Caco-2 (cell line): ENCODE measurements around the gene TPD52L1. TPM values are rescaled to one million over a fixed set of nuclear protein-coding genes. Genes with fewer than 3 reads are reported as not detected.

Source experiments
- BruUV-seq: library from RNA; stranded (reverse); fragments of 400-500 nt; replicated peaks from 2 replicates; lab custom pipeline; 2021; lab: Mats Ljungman, UMichigan
- CTCF ChIA-PET: fragments of 300-600 bp; sonication (Branson Sonifier 250); formaldehyde crosslinking; loops from one replicate; lab custom pipeline; 2022; ENCODE audit warnings: antibody characterized with exemption; lab: Charles Lee
- POLR2A ChIA-PET: fragments of 300-600 bp; sonication (Branson Sonifier 250); formaldehyde crosslinking; loops from one replicate; lab custom pipeline; 2022; ENCODE audit warnings: antibody characterized with exemption; lab: Charles Lee
- DNase-seq, 2 experiments: peaks; one replicate each; pipeline versions ENCODE4 v3.0.0 to v3.0.0-alpha.2; 2020 to 2022
- H3K27me3 ChIP-seq: replicated peaks from 2 replicates; pipeline ENCODE4 v1.6.0; 2011; ENCODE audit warnings: low read length; ENCODE audit not compliant: control insufficient read depth, insufficient read depth
- H3K36me3 ChIP-seq: 2 replicates; pipeline ENCODE4 v1.5.1; 2011; ENCODE audit warnings: low read length; ENCODE audit not compliant: control insufficient read depth, insufficient read depth
- H3K4me1 ChIP-seq: fragments of 250-450 bp; sonication (Bioruptor Pico); 2 replicates; pipeline ENCODE4 v1.5.1; 2020; ENCODE audit warnings: mild to moderate bottlenecking
- H3K4me3 ChIP-seq: 2 replicates; pipeline ENCODE4 v1.5.1; 2011; ENCODE audit warnings: low read depth, mild to moderate bottlenecking, control low read depth, low read length
- H3K9me3 ChIP-seq: fragments of 250-450 bp; sonication (Bioruptor Pico); 2 replicates; pipeline ENCODE4 v1.5.1; 2020; ENCODE audit warnings: mild to moderate bottlenecking, moderate library complexity
- H3K27ac Mint-ChIP-seq: one replicate; pipeline ENCODE4 v1.8.0; 2022; ENCODE audit warnings: mixed read lengths; ENCODE audit not compliant: unreplicated experiment
- H3K27me3 Mint-ChIP-seq: one replicate; pipeline ENCODE4 v1.8.0; 2022; ENCODE audit warnings: mixed read lengths; ENCODE audit not compliant: insufficient read depth, unreplicated experiment
- H3K36me3 Mint-ChIP-seq: one replicate; pipeline ENCODE4 v1.8.0; 2022; ENCODE audit warnings: mild to moderate bottlenecking, mixed read lengths; ENCODE audit not compliant: insufficient read depth, unreplicated experiment
- H3K4me1 Mint-ChIP-seq: one replicate; pipeline ENCODE4 v1.8.0; 2022; ENCODE audit warnings: low read depth, mixed read lengths; ENCODE audit not compliant: unreplicated experiment
- H3K4me3 Mint-ChIP-seq: one replicate; pipeline ENCODE4 v1.8.0; 2022; ENCODE audit warnings: mild to moderate bottlenecking, moderate library complexity, mixed read lengths; ENCODE audit not compliant: unreplicated experiment
- H3K9me3 Mint-ChIP-seq: one replicate; pipeline ENCODE4 v1.8.0; 2022; ENCODE audit warnings: mixed read lengths; ENCODE audit not compliant: unreplicated experiment
- CTCF ChIP-seq, 2 experiments: fragments of 200-600 bp in 1 of 2; IDR thresholded peaks; 1 replicate in 1 of 2; 2 replicates in 1 of 2; pipeline versions ENCODE4 v1.5.1 to v1.8.0; 2011 to 2022; ENCODE audit warnings: antibody characterized with exemption in 1 of 2, control low read depth in 1 of 2, inconsistent platforms in 1 of 2, low read depth in 1 of 2, low read length in 1 of 2, mild to moderate bottlenecking in 1 of 2, moderate library complexity in 1 of 2; ENCODE audit not compliant: insufficient read depth in 1 of 2, severe bottlenecking in 1 of 2, unreplicated experiment in 1 of 2
- intact Hi-C: fragments of 100-400 bp; cut with micrococcal nuclease; formaldehyde crosslinking; loops from one replicate; pipeline ENCODE4 v1.10.0; 2022; ENCODE audit not compliant: unreplicated experiment
- total RNA-seq: library from RNA; stranded (reverse); gene quantifications from 2 replicates; pipeline ENCODE4 v1.2.3, GENCODE V29; 2022

Gene TPD52L1
- total RNA-seq, 1 experiment from 2014 or later = 83.9 TPM

GRCh38 chr6:125169058-125169457 is 15.5 kb downstream of the TPD52L1 start:
- ChIA-PET POLR2A (no interaction called here), CTCF (interaction anchor here (0.7 kb wide), 1 partner anchor 704 kb away, joined by 3 read pairs; no protein-coding TSS in a partner anchor)
- H3K4me1 ChIP-seq = no peaks in the 10 kb centered on the region
- H3K36me3 ChIP-seq = no peaks in the 10 kb centered on the region
- H3K36me3 Mint-ChIP-seq = no peaks in the 10 kb centered on the region
- no peaks in the 10 kb centered on the region for H3K4me1 Mint-ChIP-seq
- no peak overlapping the region for H3K27ac Mint-ChIP-seq
- H3K27me3 Mint-ChIP-seq = no peaks in the 10 kb centered on the region
- no peaks in the 10 kb centered on the region for H3K27me3 ChIP-seq
- intact Hi-C loops = no loop called here
- no peaks in the 10 kb centered on the region for H3K9me3 ChIP-seq
- H3K9me3 Mint-ChIP-seq = peaks cover 10% of the 10 kb centered on the region
- no peak for DNase-seq
- H3K4me3 Mint-ChIP-seq = no peak overlapping the region
- no TSS peak for BruUV-seq
- H3K4me3 ChIP-seq = no peak overlapping the region
- TF ChIP-seq CTCF (IDR thresholded peaks at IDR 0.05; ENCODE audit: insufficient read depth in 1 of 2, low read depth in 1 of 2, low read length in 1 of 2, severe bottlenecking in 1 of 2, unreplicated experiment in 1 of 2) = no peak

- no TSS peak for BruUV-seq
- Mint-ChIP-seq H3K36me3 (no peaks in the 10 kb centered on the region), H3K4me3 (no peak overlapping the region), H3K27ac (no peak overlapping the region), H3K4me1 (no peaks in the 10 kb centered on the region), H3K9me3 (peaks cover 10% of the 10 kb centered on the region), H3K27me3 (no peaks in the 10 kb centered on the region)
- no peaks in the 10 kb centered on the region for H3K27me3 ChIP-seq
- CTCF ChIA-PET = no interaction called here
- DNase-seq = no peak
- H3K9me3 ChIP-seq = no peaks in the 10 kb centered on the region
- H3K4me1 ChIP-seq = no peaks in the 10 kb centered on the region
- no peak overlapping the region for H3K4me3 ChIP-seq
- intact Hi-C loops = no loop called here
- POLR2A ChIA-PET = no interaction called here
- no peak for TF ChIP-seq CTCF (IDR thresholded peaks at IDR 0.05; ENCODE audit: insufficient read depth in 1 of 2, low read depth in 1 of 2, low read length in 1 of 2, severe bottlenecking in 1 of 2, unreplicated experiment in 1 of 2)
- H3K36me3 ChIP-seq = no peaks in the 10 kb centered on the region
These were observed 15.9 kb downstream of the TPD52L1 start for GRCh38 chr6:125169522-125169921.

- H3K4me1 ChIP-seq = no peaks in the 10 kb centered on the region
- H3K27me3 ChIP-seq = no peaks in the 10 kb centered on the region
- H3K36me3 ChIP-seq = no peaks in the 10 kb centered on the region
- DNase-seq = no peak
- Mint-ChIP-seq H3K4me3 (no peak overlapping the region), H3K4me1 (no peaks in the 10 kb centered on the region), H3K27me3 (no peaks in the 10 kb centered on the region), H3K36me3 (no peaks in the 10 kb centered on the region), H3K9me3 (peaks cover 10% of the 10 kb centered on the region), H3K27ac (no peak overlapping the region)
- BruUV-seq = no TSS peak
- POLR2A ChIA-PET = no interaction called here
- no peak for TF ChIP-seq CTCF (IDR thresholded peaks at IDR 0.05; ENCODE audit: insufficient read depth in 1 of 2, low read depth in 1 of 2, low read length in 1 of 2, severe bottlenecking in 1 of 2, unreplicated experiment in 1 of 2)
- CTCF ChIA-PET = interaction anchor here (1.8 kb wide), 1 partner anchor 13 kb away, joined by 3 read pairs; no protein-coding TSS in a partner anchor
- intact Hi-C loops = no loop called here
- H3K9me3 ChIP-seq = no peaks in the 10 kb centered on the region
- no peak overlapping the region for H3K4me3 ChIP-seq
These were observed 16.8 kb downstream of the TPD52L1 start for GRCh38 chr6:125170376-125170775.
